Keratinocyte (primary cell): ENCODE data around the gene CASP10. TPM values are rescaled to one million over a fixed set of nuclear protein-coding genes. Genes with fewer than 3 reads are reported as not detected.

Experiments used
- DNase-seq: peaks from one replicate; pipeline ENCODE4 v3.0.0-alpha.2; 2011; ENCODE audit warnings: low read depth, missing footprints, low spot score
- FAIRE-seq: peaks from 2 replicates; lab custom pipeline; 2011; peaks lifted over from hg19 to GRCh38; lab: Jason Lieb, UNC
- H2AFZ ChIP-seq: 2 replicates; pipeline ENCODE4 v1.6.0; 2012; ENCODE audit warnings: low read length, control low read depth, inconsistent platforms; ENCODE audit not compliant: control insufficient read depth
- H3K27ac ChIP-seq: 2 replicates; pipeline ENCODE4 v1.5.1; 2011; ENCODE audit warnings: low read length; ENCODE audit not compliant: control insufficient read depth, insufficient read depth
- H3K27me3 ChIP-seq: 3 replicates; pipeline ENCODE4 v1.6.0; 2011; ENCODE audit warnings: low read length; ENCODE audit not compliant: control insufficient read depth, insufficient read depth; ENCODE audit errors: extremely low read depth
- H3K36me3 ChIP-seq, 2 experiments: 2 replicates in 1 of 2; 3 replicates in 1 of 2; pipeline ENCODE4 v1.5.1; 2011; ENCODE audit warnings: low read length in 2 of 2, mild to moderate bottlenecking in 1 of 2; ENCODE audit not compliant: control insufficient read depth in 2 of 2, insufficient read depth in 2 of 2; ENCODE audit errors: extremely low read depth in 1 of 2
- H3K4me1 ChIP-seq: 3 replicates; pipeline ENCODE4 v1.5.1; 2011; ENCODE audit warnings: low read length; ENCODE audit not compliant: control insufficient read depth, insufficient read depth; ENCODE audit errors: extremely low read depth
- H3K4me2 ChIP-seq: 3 replicates; pipeline ENCODE4 v1.6.0; 2011; ENCODE audit warnings: low read depth, low read length; ENCODE audit not compliant: control insufficient read depth, insufficient read depth; ENCODE audit errors: extremely low read depth
- H3K4me3 ChIP-seq, 3 experiments: fragments of 200-600 bp in 1 of 3; sonication (generic) in 1 of 3; 2 replicates in 2 of 3; 3 replicates in 1 of 3; pipeline ENCODE4 v1.5.1; 2011 to 2016; ENCODE audit warnings: low read length in 3 of 3, mild to moderate bottlenecking in 3 of 3, control low read depth in 2 of 3, inconsistent platforms in 1 of 3, low read depth in 1 of 3, mixed read lengths in 1 of 3, mixed run types in 1 of 3, moderate library complexity in 1 of 3; ENCODE audit not compliant: control insufficient read depth in 2 of 3, insufficient read depth in 2 of 3; ENCODE audit errors: extremely low read depth in 1 of 3
- H3K79me2 ChIP-seq: 2 replicates; pipeline ENCODE4 v1.6.0; 2012; ENCODE audit warnings: low read length; ENCODE audit not compliant: control insufficient read depth, insufficient read depth
- H3K9ac ChIP-seq: 3 replicates; pipeline ENCODE4 v1.6.0; 2011; ENCODE audit warnings: low read length; ENCODE audit not compliant: control insufficient read depth, insufficient read depth; ENCODE audit errors: extremely low read depth
- H3K9me1 ChIP-seq: 3 replicates; pipeline ENCODE4 v1.6.0; 2011; ENCODE audit warnings: low read length; ENCODE audit not compliant: control insufficient read depth, insufficient read depth; ENCODE audit errors: extremely low read depth
- H3K9me3 ChIP-seq: 2 replicates; pipeline ENCODE4 v1.5.1; 2012; ENCODE audit warnings: low read depth, low read length; ENCODE audit not compliant: control insufficient read depth
- H4K20me1 ChIP-seq: 3 replicates; pipeline ENCODE4 v1.6.0; 2011; ENCODE audit warnings: low read length; ENCODE audit not compliant: control insufficient read depth, insufficient read depth; ENCODE audit errors: extremely low read depth
- EZH2 ChIP-seq: IDR thresholded peaks from one replicate; pipeline ENCODE4 v1.6.1; 2012; ENCODE audit warnings: inconsistent platforms, mild to moderate bottlenecking, low read length, moderate library complexity
- dilution Hi-C: fragments of 300-500 bp; cut with MboI; formaldehyde crosslinking; loops from one replicate; pipeline ENCODE4 v1.7.0; 2020; ENCODE audit warnings: low sequenced_read_pairs; ENCODE audit not compliant: extremely low pct_ligation_motif_present
- polyA plus RNA-seq, 5 experiments: library from polyadenylated mRNA; depleted of rRNA in 3 of 5; stranded (reverse) in 3 of 5; stranded (forward) in 1 of 5; unstranded in 1 of 5; fragments of >200 nt; gene quantifications; 1 replicate in 1 of 5; 2 replicates in 3 of 5; 3 replicates in 1 of 5; pipeline versions ENCODE4 v1.2.1 to v1.2.3, GENCODE V29; 2011 to 2012; ENCODE audit warnings: missing spikeins in 2 of 5, low read depth in 1 of 5, low replicate concordance in 1 of 5
- TF ChIP-seq, protein P1 (sequence below), 3 experiments: IDR thresholded peaks in 1 of 3; conservative IDR thresholded peaks in 1 of 3; optimal IDR thresholded peaks in 1 of 3; 2 replicates in 2 of 3; 3 replicates in 1 of 3; pipeline versions ENCODE3 to v1.5.1; 2011; ENCODE audit warnings: low read length in 3 of 3, mild to moderate bottlenecking in 3 of 3, moderate library complexity in 2 of 3, control low read depth in 1 of 3, inconsistent platforms in 1 of 3; ENCODE audit not compliant: insufficient read depth in 2 of 3; ENCODE audit errors: extremely low read depth in 1 of 3

Gene CASP10
- polyA plus RNA-seq, 1 donor (not counting 4 experiments of a cell fraction or from before 2014, with no cell fraction given), result 7.1 TPM

DNA sequence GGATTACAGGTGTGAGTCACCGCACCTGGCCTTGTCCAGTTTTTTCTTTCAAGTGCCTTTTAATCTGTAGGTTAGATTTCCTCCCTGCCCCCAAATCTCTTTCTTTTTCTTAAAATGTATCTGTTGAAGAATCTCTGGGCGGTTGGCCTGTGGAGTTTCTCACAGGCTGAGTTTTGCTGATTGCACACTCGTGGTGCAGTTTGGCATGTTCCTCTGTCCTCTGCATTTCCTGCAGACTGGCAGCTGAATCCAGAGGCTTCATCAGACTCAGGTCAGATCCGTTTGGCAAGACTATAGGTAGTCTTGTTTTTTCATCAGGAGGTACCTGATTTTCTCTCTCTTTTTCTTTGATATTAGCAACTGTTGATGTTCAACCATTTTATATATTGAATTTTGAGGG, 5.5 kb downstream of the CASP10 start:
- H3K9ac ChIP-seq, result no peak overlapping the region
- FAIRE-seq (no peak), DNase-seq (no peak)
- no peak for TF ChIP-seq EZH2
- TF ChIP-seq, protein P1, sequence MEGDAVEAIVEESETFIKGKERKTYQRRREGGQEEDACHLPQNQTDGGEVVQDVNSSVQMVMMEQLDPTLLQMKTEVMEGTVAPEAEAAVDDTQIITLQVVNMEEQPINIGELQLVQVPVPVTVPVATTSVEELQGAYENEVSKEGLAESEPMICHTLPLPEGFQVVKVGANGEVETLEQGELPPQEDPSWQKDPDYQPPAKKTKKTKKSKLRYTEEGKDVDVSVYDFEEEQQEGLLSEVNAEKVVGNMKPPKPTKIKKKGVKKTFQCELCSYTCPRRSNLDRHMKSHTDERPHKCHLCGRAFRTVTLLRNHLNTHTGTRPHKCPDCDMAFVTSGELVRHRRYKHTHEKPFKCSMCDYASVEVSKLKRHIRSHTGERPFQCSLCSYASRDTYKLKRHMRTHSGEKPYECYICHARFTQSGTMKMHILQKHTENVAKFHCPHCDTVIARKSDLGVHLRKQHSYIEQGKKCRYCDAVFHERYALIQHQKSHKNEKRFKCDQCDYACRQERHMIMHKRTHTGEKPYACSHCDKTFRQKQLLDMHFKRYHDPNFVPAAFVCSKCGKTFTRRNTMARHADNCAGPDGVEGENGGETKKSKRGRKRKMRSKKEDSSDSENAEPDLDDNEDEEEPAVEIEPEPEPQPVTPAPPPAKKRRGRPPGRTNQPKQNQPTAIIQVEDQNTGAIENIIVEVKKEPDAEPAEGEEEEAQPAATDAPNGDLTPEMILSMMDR (optimal IDR thresholded peaks at IDR 0.05 in 1 of 3, IDR thresholded peaks at IDR 0.05 in 1 of 3, conservative IDR thresholded peaks at IDR 0.05 in 1 of 3; ENCODE audit: extremely low read depth in 1 of 3, insufficient read depth in 2 of 3, low read length in 3 of 3), result no peak
- no peaks in the 10 kb centered on the region for H3K9me3 ChIP-seq
- H3K27me3 ChIP-seq, result no peaks in the 10 kb centered on the region
- H3K9me1 ChIP-seq, result no peaks in the 10 kb centered on the region
- H3K4me2 ChIP-seq, result no peak overlapping the region
- no peaks in the 10 kb centered on the region for H3K36me3 ChIP-seq
- no peaks in the 10 kb centered on the region for H4K20me1 ChIP-seq
- H3K4me1 ChIP-seq, result no peaks in the 10 kb centered on the region
- no peak overlapping the region for H3K27ac ChIP-seq
- H2AFZ ChIP-seq, result no peak overlapping the region
- H3K79me2 ChIP-seq, result peaks cover under 1% of the 10 kb centered on the region
- dilution Hi-C loops, result no loop called here
- no peak overlapping the region for H3K4me3 ChIP-seq

DNA sequence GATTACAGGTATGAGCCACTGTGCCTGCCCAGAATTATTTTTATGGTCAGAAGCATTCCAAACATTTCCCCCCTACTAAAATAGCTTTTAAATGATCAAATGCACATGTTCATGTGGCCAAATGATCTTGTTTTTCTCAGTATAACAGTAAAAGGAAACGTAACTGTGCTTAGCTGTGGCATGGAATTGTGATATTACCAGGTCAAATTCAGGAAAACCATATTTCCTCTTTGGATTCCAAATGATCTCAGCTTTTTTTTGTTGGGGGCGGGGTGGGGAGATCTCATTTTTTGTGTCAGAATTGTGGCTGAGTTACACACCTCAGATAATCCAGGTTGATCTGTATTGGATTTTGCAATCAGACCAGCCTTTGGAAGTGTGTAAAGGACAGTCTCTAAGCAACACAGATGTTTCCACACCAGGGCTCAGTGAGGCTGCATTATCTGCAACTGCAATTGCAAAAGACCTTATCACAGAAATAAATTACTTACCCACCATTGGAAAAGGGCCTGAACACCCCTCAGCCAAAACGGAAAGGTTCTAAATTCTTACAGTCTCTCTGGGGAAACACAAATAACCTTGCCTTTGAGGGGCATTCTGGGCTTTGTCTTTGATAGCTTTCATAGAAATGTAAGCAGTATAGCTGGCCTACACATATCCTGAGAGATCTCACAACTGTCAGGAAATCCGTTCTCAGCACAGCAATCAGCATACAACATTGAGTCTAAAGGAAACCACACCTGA, 8.4 kb downstream of the CASP10 start:
- Histone ChIP-seq H3K4me3 (no peak overlapping the region), H2AFZ (no peak overlapping the region), H3K4me2 (no peak overlapping the region), H4K20me1 (no peaks in the 10 kb centered on the region), H3K9me3 (no peaks in the 10 kb centered on the region), H3K79me2 (no peaks in the 10 kb centered on the region), H3K27me3 (no peaks in the 10 kb centered on the region), H3K36me3 (peaks cover 2 to 3% of the 10 kb centered on the region in 2 experiments), H3K9ac (no peak overlapping the region), H3K27ac (no peak overlapping the region), H3K9me1 (no peaks in the 10 kb centered on the region), H3K4me1 (no peaks in the 10 kb centered on the region)
- TF ChIP-seq EZH2, result no peak
- TF ChIP-seq, protein P1 (optimal IDR thresholded peaks at IDR 0.05 in 1 of 3, IDR thresholded peaks at IDR 0.05 in 1 of 3, conservative IDR thresholded peaks at IDR 0.05 in 1 of 3; ENCODE audit: extremely low read depth in 1 of 3, insufficient read depth in 2 of 3, low read length in 3 of 3), result no peak
- dilution Hi-C loops, result no loop called here
- DNase-seq (no peak), FAIRE-seq (no peak)
